Measurements from ENCODE around the gene CDK4.

Gene CDK4

DNA sequence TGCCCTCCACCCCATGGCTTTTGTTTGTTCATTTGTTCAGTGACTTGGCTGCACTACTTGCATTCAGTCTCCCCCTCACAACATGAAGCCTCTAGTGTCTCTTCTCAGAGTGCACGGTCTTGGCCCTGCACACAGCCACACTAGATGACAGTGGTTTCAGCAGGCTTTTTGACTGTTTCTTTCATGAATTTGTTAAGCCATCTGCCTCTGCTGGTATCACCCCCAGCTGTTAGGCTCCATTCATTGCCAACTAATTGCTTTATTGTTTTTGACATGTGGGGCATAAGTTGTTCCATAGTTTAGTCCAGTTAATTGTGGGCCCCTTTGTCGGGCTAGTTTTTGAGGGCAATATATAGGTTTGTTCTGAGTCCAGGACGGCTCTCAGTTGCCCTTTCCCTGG lies 39.4 kb downstream of the CDK4 start:
- H3K36me3 ChIP-seq (ENCODE audit: control insufficient read depth, insufficient read depth, low read length): peaks cover 12% of the 10 kb centered on the region

DNA sequence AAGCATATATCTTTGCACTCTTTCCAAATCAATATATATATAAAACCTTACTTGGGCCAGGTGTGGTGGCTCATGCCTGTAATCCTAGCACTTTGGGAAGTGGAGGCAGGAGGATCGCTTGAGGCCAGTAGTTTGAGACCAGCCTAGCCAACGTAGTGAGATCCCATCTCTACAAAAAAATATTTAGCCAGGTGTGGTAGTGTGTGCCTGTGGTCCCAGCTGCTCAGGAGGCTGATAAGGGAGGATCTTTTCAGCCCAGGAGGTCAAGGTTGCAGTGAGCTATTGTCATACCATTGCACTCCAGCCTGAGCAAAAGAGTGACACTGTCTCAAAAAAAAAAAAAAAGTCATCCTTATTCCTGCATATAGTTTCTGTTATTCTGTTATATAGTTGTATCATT lies 43.8 kb downstream of the CDK4 start:
- H3K4me3 ChIP-seq (replicated peaks; ENCODE audit: low read depth, low read length): no peak overlapping the region
- TF ChIP-seq, protein P1, sequence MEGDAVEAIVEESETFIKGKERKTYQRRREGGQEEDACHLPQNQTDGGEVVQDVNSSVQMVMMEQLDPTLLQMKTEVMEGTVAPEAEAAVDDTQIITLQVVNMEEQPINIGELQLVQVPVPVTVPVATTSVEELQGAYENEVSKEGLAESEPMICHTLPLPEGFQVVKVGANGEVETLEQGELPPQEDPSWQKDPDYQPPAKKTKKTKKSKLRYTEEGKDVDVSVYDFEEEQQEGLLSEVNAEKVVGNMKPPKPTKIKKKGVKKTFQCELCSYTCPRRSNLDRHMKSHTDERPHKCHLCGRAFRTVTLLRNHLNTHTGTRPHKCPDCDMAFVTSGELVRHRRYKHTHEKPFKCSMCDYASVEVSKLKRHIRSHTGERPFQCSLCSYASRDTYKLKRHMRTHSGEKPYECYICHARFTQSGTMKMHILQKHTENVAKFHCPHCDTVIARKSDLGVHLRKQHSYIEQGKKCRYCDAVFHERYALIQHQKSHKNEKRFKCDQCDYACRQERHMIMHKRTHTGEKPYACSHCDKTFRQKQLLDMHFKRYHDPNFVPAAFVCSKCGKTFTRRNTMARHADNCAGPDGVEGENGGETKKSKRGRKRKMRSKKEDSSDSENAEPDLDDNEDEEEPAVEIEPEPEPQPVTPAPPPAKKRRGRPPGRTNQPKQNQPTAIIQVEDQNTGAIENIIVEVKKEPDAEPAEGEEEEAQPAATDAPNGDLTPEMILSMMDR (IDR thresholded peaks at IDR 0.05; ENCODE audit: insufficient read depth, low read length, poor library complexity, severe bottlenecking): no peak
- H3K27me3 ChIP-seq (replicated peaks; ENCODE audit: control insufficient read depth, insufficient read depth, low read length): no peaks in the 10 kb centered on the region
- peaks cover 5% of the 10 kb centered on the region for H3K36me3 ChIP-seq (ENCODE audit: control insufficient read depth, insufficient read depth, low read length)
- DNase-seq (ENCODE audit: extremely low read depth, insufficient read length): no peak

More for the DNA sequence above, 39.4 kb downstream of the CDK4 start:
- DNase-seq (ENCODE audit: extremely low read depth, insufficient read length): no peak
- no peak overlapping the region for H3K4me3 ChIP-seq (replicated peaks; ENCODE audit: low read depth, low read length)
- no peaks in the 10 kb centered on the region for H3K27me3 ChIP-seq (replicated peaks; ENCODE audit: control insufficient read depth, insufficient read depth, low read length)
- TF ChIP-seq, protein P1 (IDR thresholded peaks at IDR 0.05; ENCODE audit: insufficient read depth, low read length, poor library complexity, severe bottlenecking): no peak

DNA sequence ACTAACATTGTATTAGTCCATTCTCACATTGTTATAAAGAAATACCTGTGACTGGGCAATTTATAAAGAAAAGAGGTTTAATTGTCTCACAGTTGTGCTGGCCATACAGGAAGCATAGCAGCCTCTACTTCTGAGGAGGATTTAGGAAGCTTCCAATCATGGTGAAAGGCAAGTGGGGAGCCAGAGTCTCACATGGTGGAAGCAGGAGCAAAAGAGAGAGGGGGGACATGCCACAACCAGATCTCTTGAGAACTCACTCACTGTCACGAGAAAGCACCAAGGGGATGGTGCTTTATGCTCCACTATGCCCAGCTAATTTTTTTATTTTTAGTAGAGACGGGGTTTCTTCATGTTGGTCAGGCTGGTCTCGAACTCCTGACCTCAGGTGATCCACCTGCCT lies 44.9 kb downstream of the CDK4 start:
- DNase-seq (ENCODE audit: extremely low read depth, insufficient read length): no peak
- TF ChIP-seq, protein P1 (IDR thresholded peaks at IDR 0.05; ENCODE audit: insufficient read depth, low read length, poor library complexity, severe bottlenecking): no peak
- no peaks in the 10 kb centered on the region for H3K27me3 ChIP-seq (replicated peaks; ENCODE audit: control insufficient read depth, insufficient read depth, low read length)
- no peak overlapping the region for H3K4me3 ChIP-seq (replicated peaks; ENCODE audit: low read depth, low read length)
- H3K36me3 ChIP-seq (ENCODE audit: control insufficient read depth, insufficient read depth, low read length): peaks cover 2% of the 10 kb centered on the region; the same call in 1 of the 2 replicates

DNA sequence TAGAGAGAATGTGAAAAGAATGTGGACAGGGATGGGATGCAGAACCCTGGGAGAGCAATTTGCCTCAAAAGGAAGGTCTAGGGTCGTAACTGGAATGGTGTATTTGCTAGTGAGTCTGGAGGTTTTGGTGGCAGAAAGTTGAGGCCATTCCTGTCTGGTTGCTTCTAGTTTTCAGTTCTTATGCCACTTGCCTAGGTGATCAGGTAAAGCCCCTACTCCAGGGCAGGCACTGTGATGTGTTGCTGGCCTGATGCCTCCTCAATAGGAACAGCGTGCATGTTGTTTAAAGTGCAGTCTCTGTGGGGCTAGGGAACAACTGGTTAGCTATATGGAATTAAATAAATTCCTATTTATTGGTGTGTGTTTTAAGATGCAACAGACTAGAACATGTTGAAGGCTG lies 51.8 kb downstream of the CDK4 start:
- DNase-seq (ENCODE audit: extremely low read depth, insufficient read length): no peak
- Histone ChIP-seq H3K4me3 (replicated peaks; ENCODE audit: low read depth, low read length) (no peak overlapping the region), H3K27me3 (replicated peaks; ENCODE audit: control insufficient read depth, insufficient read depth, low read length) (no peaks in the 10 kb centered on the region), H3K36me3 (ENCODE audit: control insufficient read depth, insufficient read depth, low read length) (peaks cover 17% of the 10 kb centered on the region)
- TF ChIP-seq, protein P1 (IDR thresholded peaks at IDR 0.05; ENCODE audit: insufficient read depth, low read length, poor library complexity, severe bottlenecking): no peak

DNA sequence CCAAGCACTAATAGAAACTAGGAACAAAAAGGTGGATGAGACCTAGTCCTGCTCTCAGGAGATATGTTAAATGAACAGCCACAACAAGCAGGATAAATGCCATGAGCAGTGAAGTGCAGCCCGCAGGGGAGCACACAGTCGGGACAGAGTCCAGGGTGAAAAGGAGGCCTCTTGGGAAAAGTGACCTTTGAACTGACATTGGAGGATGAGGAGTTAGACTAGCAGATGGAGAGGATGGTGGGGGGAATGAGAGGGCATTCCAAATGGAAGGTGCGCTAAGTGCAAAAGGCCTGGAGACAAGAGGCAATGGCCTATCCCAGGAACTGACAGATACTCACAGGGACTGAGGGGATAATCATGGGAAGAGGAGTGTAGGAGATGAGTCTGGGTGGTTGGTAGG lies 53.7 kb downstream of the CDK4 start:
- Histone ChIP-seq H3K27me3 (replicated peaks; ENCODE audit: control insufficient read depth, insufficient read depth, low read length) (no peaks in the 10 kb centered on the region), H3K36me3 (ENCODE audit: control insufficient read depth, insufficient read depth, low read length) (peaks cover 17% of the 10 kb centered on the region), H3K4me3 (replicated peaks; ENCODE audit: low read depth, low read length) (no peak overlapping the region)
- DNase-seq (ENCODE audit: extremely low read depth, insufficient read length): no peak
- TF ChIP-seq, protein P1 (IDR thresholded peaks at IDR 0.05; ENCODE audit: insufficient read depth, low read length, poor library complexity, severe bottlenecking): no peak

All from GM06990 (cell line).